Right cardiac atrium (tissue), 5 donors: ENCODE data around the gene ASNSD1. TPM values are rescaled to one million over a fixed set of nuclear protein-coding genes. Genes with fewer than 3 reads are reported as not detected.
A peak's percentile ranks its signal among the peaks of the same experiment; 100 is the strongest.
"Not testable (repeated sequence)": the region's sequence is repeated elsewhere in the genome, so short reads cannot be mapped to it uniquely, and the experiment has no call there.

ENCODE experiments used
- ATAC-seq, 2 donors: fragments of 200-7000 bp; cut with Tn5 transposase; one replicate each; pipeline versions ENCODE4 v1.8.0 to v1.9.1; 2020; ENCODE audit warnings: moderate library complexity in 2 of 2, mild to moderate bottlenecking in 1 of 2
- DNase-seq, 3 donors: peaks; one replicate each; pipeline ENCODE4 v3.0.0-alpha.2; 2020
- H3K27ac ChIP-seq: one replicate; pipeline ENCODE4 v1.5.1; 2013; ENCODE audit warnings: mild to moderate bottlenecking, low read length, control low read depth, moderate library complexity
- H3K27me3 ChIP-seq: one replicate; pipeline ENCODE4 v1.6.1; 2013; ENCODE audit not compliant: control insufficient read depth, insufficient read depth
- H3K4me1 ChIP-seq: one replicate; pipeline ENCODE4 v1.6.1; 2013; ENCODE audit warnings: low read length; ENCODE audit not compliant: control insufficient read depth, insufficient read depth
- H3K4me3 ChIP-seq: one replicate; pipeline ENCODE4 v1.5.1; 2013; ENCODE audit warnings: low read length, control low read depth
- H3K9me3 ChIP-seq: one replicate; pipeline ENCODE4 v1.6.1; 2013; ENCODE audit warnings: low read length; ENCODE audit not compliant: control insufficient read depth
- WGBS: extraction: QIAGEN DNeasy Blood & Tissue Kit; methylation state at CpG from one replicate; pipeline ENCODE4 v1.1.7; 2013; 5-methylcytosine and 5-hydroxymethylcytosine counted together
- intact Hi-C, 4 donors: fragments of 100-400 bp; cut with DNase I; formaldehyde crosslinking; loops; one replicate each; pipeline versions ENCODE4 v1.11.0 to v1.14.0; 2022 to 2023
- polyA plus RNA-seq: library from polyadenylated mRNA; stranded (reverse); fragments of 200-250 nt; gene quantifications from one replicate; pipeline ENCODE4 v1.2.3, GENCODE V29; 2013
- total RNA-seq, 4 donors: library from RNA; stranded (reverse); fragmentation: NEBNext Ultra II Directional; extraction: Animal tissue kit (Norgen Biotek cat#: 25700); gene quantifications; one replicate each; pipeline ENCODE4 v1.2.1, GENCODE V29; 2021
- donor health status: healthy with polysubstance abuse.
- donor health status: DM: no; HTN: yes; CAD: no.
- donor health status: DM: no; HTN: no; CAD: no.
- donor health status: DM: no; HTN: yes; CAD: no; lungs with severe emphysema.
- donor health status: DM: yes; HTN: yes; CAD: no.

ASNSD1 gene
- total and polyA plus RNA-seq, 5 donors: 29.9 to 38.7 (median 33.2) TPM

- Histone ChIP-seq H3K9me3 (no peaks in the 10 kb centered on the region), H3K4me3 (no peak overlapping the region), H3K27ac (no peak overlapping the region), H3K27me3 (no peaks in the 10 kb centered on the region), H3K4me1 (no peaks in the 10 kb centered on the region)
- no peak for ATAC-seq
- WGBS: 86% methylated on average over 1 of the region's 1 CpG
- intact Hi-C loops: no loop called here
- DNase-seq: no peak
Measured at GRCh38 chr2:189648846-189649509, 12.3 kb upstream of the ASNSD1 start.

GRCh38 chr2:189651284-189651683 is 10.0 kb upstream of the ASNSD1 start:
- intact Hi-C loops: no loop called here
- no peaks in the 10 kb centered on the region for H3K4me1 ChIP-seq
- no peak overlapping the region for H3K4me3 ChIP-seq
- DNase-seq (no peak), ATAC-seq (no peak)
- H3K27me3 ChIP-seq: no peaks in the 10 kb centered on the region
- no peaks in the 10 kb centered on the region for H3K9me3 ChIP-seq
- no peak overlapping the region for H3K27ac ChIP-seq

- H3K27ac ChIP-seq, H3K4me1 ChIP-seq, H3K4me3 ChIP-seq, ATAC-seq, H3K27me3 ChIP-seq, intact Hi-C loops, H3K9me3 ChIP-seq: not testable (repeated sequence)
- peak in 2 of 3 donors; percentile 54 to 61 for DNase-seq
- 97% methylated on average over 29 of the region's 29 CpGs for WGBS
Measured at GRCh38 chr2:189653464-189653863, 7.8 kb upstream of the ASNSD1 start.

DNA sequence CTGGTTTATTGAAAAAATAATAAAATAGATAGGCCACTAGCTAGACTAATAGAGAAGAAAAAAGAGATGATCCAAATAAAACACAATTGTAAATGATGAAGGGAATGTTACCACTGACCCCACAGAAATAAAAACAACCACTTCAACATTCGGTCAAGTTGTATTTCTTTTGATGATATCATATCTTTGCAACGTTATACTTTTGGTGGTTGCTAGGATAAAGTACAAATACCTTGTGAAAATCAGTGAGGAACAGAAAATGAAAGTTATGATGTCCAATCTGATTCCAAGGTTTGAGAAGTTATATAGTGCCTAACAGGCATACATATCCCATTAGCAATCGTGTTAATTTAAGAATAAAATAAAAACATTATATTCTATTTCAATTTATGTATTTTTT is 6.6 kb upstream of the ASNSD1 start:
- Histone ChIP-seq H3K4me1 (no peaks in the 10 kb centered on the region), H3K27ac (no peak overlapping the region), H3K9me3 (no peaks in the 10 kb centered on the region), H3K4me3 (no peak overlapping the region), H3K27me3 (no peaks in the 10 kb centered on the region)
- ATAC-seq: no peak
- DNase-seq: no peak
- intact Hi-C loops: no loop called here
- 47% methylated on average over 3 of the region's 3 CpGs for WGBS

DNA sequence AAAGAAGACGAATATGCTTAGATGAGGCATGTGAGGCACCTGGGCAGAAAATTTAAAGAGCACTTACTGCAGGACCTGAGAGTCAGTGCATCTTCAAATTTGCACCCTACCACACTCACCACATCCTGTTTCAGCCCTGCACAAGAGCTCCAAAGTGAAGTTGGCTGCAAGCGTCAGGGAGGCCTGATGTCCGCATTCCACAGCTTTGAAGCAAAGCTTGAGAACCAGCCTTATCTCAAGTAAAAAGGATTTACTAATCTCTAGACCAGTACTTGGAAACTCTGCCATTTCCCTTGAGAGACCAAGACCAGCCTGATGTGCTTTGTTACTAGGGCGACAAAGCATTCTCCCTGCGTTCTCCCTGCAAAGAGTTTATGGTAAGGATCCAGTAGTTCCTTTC is 3.4 kb upstream of the ASNSD1 start:
- intact Hi-C loops: no loop called here
- Histone ChIP-seq H3K9me3 (no peaks in the 10 kb centered on the region), H3K4me3 (no peak overlapping the region), H3K27ac (no peak overlapping the region), H3K27me3 (no peaks in the 10 kb centered on the region), H3K4me1 (peaks cover 2% of the 10 kb centered on the region)
- 37% methylated on average over 5 of the region's 5 CpGs for WGBS
- DNase-seq (peak; percentile 48 to 78 (median 70)), ATAC-seq (peak; percentile 62 to 69)

DNA sequence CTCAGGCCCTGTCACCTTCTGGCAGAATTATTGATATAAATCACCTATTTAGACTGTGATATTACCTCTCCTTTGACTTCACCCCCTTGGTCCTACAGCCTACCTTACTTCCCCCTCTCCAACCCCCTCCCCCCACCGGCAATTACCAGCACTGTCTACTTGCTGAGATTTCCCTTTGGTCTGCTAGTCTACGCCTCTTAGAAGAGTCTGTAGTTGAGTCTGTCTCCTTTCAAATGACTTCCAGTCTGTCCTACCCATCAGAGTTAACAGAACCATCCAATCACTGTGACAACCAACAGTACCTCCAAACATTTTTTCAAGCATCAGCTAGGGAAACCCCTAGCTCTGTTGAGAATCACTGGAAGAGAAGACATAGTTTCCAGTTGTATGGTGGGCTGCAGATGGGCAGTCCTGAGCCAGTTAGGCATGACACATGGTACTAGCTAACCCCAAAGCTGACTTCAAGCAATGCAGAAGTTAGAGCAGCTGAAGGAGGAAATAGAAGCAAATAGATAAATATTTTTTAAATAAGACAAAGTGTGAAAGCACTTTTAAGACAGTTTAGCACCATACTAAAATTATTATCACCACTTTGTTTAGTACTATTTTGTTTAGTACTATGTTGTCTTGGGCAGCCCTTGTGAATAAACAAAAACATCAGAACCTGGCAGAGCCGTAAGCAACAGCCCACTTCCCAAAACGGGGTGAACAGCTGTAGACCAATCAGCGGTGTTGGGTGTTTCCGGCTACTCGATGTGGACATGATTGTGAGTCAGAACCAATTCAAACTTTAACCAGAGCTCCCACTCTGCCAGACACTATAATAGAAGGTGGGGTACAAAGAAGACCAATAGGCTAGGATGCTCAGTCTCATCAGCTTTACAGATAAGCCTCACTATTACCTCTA is 2.7 kb upstream of the ASNSD1 start:
- DNase-seq: no peak
- intact Hi-C loops: no loop called here
- peak overlapping the region; percentile 33 for H3K27ac ChIP-seq
- no peaks in the 10 kb centered on the region for H3K9me3 ChIP-seq
- peaks cover 2% of the 10 kb centered on the region for H3K4me1 ChIP-seq
- H3K4me3 ChIP-seq: no peak overlapping the region
- ATAC-seq: no peak
- no peaks in the 10 kb centered on the region for H3K27me3 ChIP-seq
- 57% methylated on average over 7 of the region's 7 CpGs for WGBS

DNA sequence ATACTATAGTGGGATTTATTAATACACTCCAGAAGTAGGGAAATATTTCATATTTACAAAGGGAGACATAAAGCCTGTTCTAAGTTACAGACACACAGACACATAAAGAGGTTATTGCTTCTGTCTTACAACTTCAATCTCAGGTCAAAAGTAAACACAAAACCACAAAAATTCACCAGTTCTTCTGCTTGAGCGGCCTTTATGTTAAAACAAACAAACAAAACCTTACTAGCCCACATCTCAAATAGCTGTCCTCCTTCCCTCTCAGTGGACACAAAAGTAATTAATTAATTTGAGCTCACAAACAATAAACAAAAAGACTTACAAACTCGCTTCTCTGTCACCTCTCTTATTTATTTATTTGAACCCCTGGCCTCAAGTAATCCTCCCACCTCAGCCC is 1.5 kb upstream of the ASNSD1 start:
- Histone ChIP-seq H3K9me3 (no peaks in the 10 kb centered on the region), H3K4me1 (peaks cover 2% of the 10 kb centered on the region), H3K27me3 (no peaks in the 10 kb centered on the region), H3K27ac (no peak overlapping the region), H3K4me3 (no peak overlapping the region)
- no peak for ATAC-seq
- no peak for DNase-seq
- WGBS: 63% methylated on average over 2 of the region's 2 CpGs
- intact Hi-C loops: loop anchor here in 3 of 4 donors (5.0 kb wide), 1 partner anchor 38 kb away; no protein-coding TSS in a partner anchor

DNA sequence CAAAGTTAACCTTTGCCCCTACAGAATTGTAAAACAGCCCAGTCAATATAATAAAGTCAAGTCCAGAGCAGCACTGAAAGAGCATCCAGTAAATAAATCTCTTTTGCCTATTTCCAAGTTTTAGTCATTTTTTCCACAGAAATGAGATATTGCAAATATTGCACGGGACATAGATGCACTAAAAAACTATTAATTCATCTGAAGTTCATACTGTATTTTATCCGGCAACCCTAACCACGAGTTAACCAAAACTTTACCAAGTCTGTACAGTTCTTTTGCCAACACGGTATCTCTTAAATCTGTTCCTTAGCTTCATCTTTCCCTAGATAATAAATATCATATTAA is 484 bp upstream of the ASNSD1 start:
- Histone ChIP-seq H3K4me1 (peaks cover 2% of the 10 kb centered on the region), H3K4me3 (no peak overlapping the region), H3K27me3 (no peaks in the 10 kb centered on the region), H3K9me3 (no peaks in the 10 kb centered on the region), H3K27ac (no peak overlapping the region)
- ATAC-seq (no peak), DNase-seq (no peak)
- intact Hi-C loops: loop anchor here in 3 of 4 donors (5.0 kb wide), 1 partner anchor 37 kb away; no protein-coding TSS in a partner anchor
- 10% methylated on average over 4 of the region's 4 CpGs for WGBS

GRCh38 chr2:189661957-189662321 is 680 bp downstream of the ASNSD1 start:
- Histone ChIP-seq H3K4me3 (peak overlapping the region; percentile 82), H3K27ac (no peak overlapping the region), H3K9me3 (no peaks in the 10 kb centered on the region), H3K27me3 (no peaks in the 10 kb centered on the region), H3K4me1 (peaks cover 2% of the 10 kb centered on the region)
- 7% methylated on average over 9 of the region's 9 CpGs for WGBS
- DNase-seq (no peak), ATAC-seq (peak in 1 of 2 donors; percentile 1)
- intact Hi-C loops: loop anchor here in 3 of 4 donors (5.0 kb wide), 1 partner anchor 35 kb away; no protein-coding TSS in a partner anchor

GRCh38 chr2:189662669-189663226 is 1.5 kb downstream of the ASNSD1 start:
- peak overlapping the region; percentile 82 for H3K4me3 ChIP-seq
- DNase-seq: no peak
- peaks cover 2% of the 10 kb centered on the region for H3K4me1 ChIP-seq
- no peaks in the 10 kb centered on the region for H3K9me3 ChIP-seq
- no peaks in the 10 kb centered on the region for H3K27me3 ChIP-seq
- no peak overlapping the region for H3K27ac ChIP-seq
- WGBS: 77% methylated on average over 5 of the region's 5 CpGs
- intact Hi-C loops: loop anchor here in 3 of 4 donors (5.0 kb wide), 1 partner anchor 35 kb away; no protein-coding TSS in a partner anchor
- no peak for ATAC-seq

- not testable (repeated sequence) for H3K27me3 ChIP-seq, H3K4me1 ChIP-seq, H3K4me3 ChIP-seq, DNase-seq, H3K27ac ChIP-seq, ATAC-seq, H3K9me3 ChIP-seq
- WGBS: 95% methylated on average over 12 of the region's 12 CpGs
- intact Hi-C loops: loop anchor here in 3 of 4 donors (5.0 kb wide), 1 partner anchor 34 kb away; no protein-coding TSS in a partner anchor
Measured at GRCh38 chr2:189663319-189663718, 2.1 kb downstream of the ASNSD1 start.
